Measurements from ENCODE around the gene TRIM65. TPM values are rescaled to one million over a fixed set of nuclear protein-coding genes. Genes with fewer than 3 reads are reported as not detected.

Gene TRIM65
- total RNA-seq, 1 donor from 2014 or later: 21.1 TPM

GRCh38 chr17:75917141-75917916, 20.6 kb upstream of the TRIM65 start:
- no peak for DNase-seq (ENCODE audit: low read depth)
- Histone ChIP-seq H3K36me3 (ENCODE audit: control insufficient read depth, insufficient read depth, low read length) (peaks cover 5% of the 10 kb centered on the region), H3K27me3 (ENCODE audit: control insufficient read depth, insufficient read depth, low read length) (no peaks in the 10 kb centered on the region), H3K4me3 (ENCODE audit: low read depth, low read length) (no peak overlapping the region)
- no peak for FAIRE-seq
- no peak for TF ChIP-seq CTCF (IDR thresholded peaks at IDR 0.05; ENCODE audit: insufficient read depth, low read length, severe bottlenecking)

GRCh38 chr17:75915268-75915667, 18.5 kb upstream of the TRIM65 start:
- no peaks in the 10 kb centered on the region for H3K27me3 ChIP-seq (ENCODE audit: control insufficient read depth, insufficient read depth, low read length)
- FAIRE-seq: no peak
- TF ChIP-seq CTCF (IDR thresholded peaks at IDR 0.05; ENCODE audit: insufficient read depth, low read length, severe bottlenecking): no peak
- no peak for DNase-seq (ENCODE audit: low read depth)
- H3K4me3 ChIP-seq (ENCODE audit: low read depth, low read length): no peak overlapping the region
- H3K36me3 ChIP-seq (ENCODE audit: control insufficient read depth, insufficient read depth, low read length): peaks cover 5% of the 10 kb centered on the region

GRCh38 chr17:75914643-75915267, 18.0 kb upstream of the TRIM65 start:
- Histone ChIP-seq H3K4me3 (ENCODE audit: low read depth, low read length) (no peak overlapping the region), H3K36me3 (ENCODE audit: control insufficient read depth, insufficient read depth, low read length) (peaks cover 4% of the 10 kb centered on the region), H3K27me3 (ENCODE audit: control insufficient read depth, insufficient read depth, low read length) (no peaks in the 10 kb centered on the region)
- DNase-seq (ENCODE audit: low read depth) (no peak), FAIRE-seq (no peak)
- no peak for TF ChIP-seq CTCF (IDR thresholded peaks at IDR 0.05; ENCODE audit: insufficient read depth, low read length, severe bottlenecking)

GRCh38 chr17:75913537-75914210, 16.9 kb upstream of the TRIM65 start:
- FAIRE-seq: no peak
- TF ChIP-seq CTCF (IDR thresholded peaks at IDR 0.05; ENCODE audit: insufficient read depth, low read length, severe bottlenecking): no peak
- H3K36me3 ChIP-seq (ENCODE audit: control insufficient read depth, insufficient read depth, low read length): peaks cover 4% of the 10 kb centered on the region

GRCh38 chr17:75910699-75911098, 13.9 kb upstream of the TRIM65 start:
- Histone ChIP-seq H3K4me3 (ENCODE audit: low read depth, low read length) (no peak overlapping the region), H3K27me3 (ENCODE audit: control insufficient read depth, insufficient read depth, low read length) (no peaks in the 10 kb centered on the region), H3K36me3 (ENCODE audit: control insufficient read depth, insufficient read depth, low read length) (peaks cover 4% of the 10 kb centered on the region)
- no peak for TF ChIP-seq CTCF (IDR thresholded peaks at IDR 0.05; ENCODE audit: insufficient read depth, low read length, severe bottlenecking)
- no peak for FAIRE-seq
- DNase-seq (ENCODE audit: low read depth): no peak

More at GRCh38 chr17:75913537-75914210, 16.9 kb upstream of the TRIM65 start:
- no peaks in the 10 kb centered on the region for H3K27me3 ChIP-seq (ENCODE audit: control insufficient read depth, insufficient read depth, low read length)
- no peak for DNase-seq (ENCODE audit: low read depth)
- H3K4me3 ChIP-seq (ENCODE audit: low read depth, low read length): no peak overlapping the region
